CD4-positive, alpha-beta T cell treated with Interleukin-6 at 100 ng/mL for 8 hours (primary cell): Measurements from ENCODE around the gene RASGRP2.

Experiments used
- DNase-seq: peaks from one replicate; pipeline ENCODE4 v3.0.0-alpha.2; 2020; ENCODE audit warnings: mixed read lengths, low spot score

Gene RASGRP2

DNA sequence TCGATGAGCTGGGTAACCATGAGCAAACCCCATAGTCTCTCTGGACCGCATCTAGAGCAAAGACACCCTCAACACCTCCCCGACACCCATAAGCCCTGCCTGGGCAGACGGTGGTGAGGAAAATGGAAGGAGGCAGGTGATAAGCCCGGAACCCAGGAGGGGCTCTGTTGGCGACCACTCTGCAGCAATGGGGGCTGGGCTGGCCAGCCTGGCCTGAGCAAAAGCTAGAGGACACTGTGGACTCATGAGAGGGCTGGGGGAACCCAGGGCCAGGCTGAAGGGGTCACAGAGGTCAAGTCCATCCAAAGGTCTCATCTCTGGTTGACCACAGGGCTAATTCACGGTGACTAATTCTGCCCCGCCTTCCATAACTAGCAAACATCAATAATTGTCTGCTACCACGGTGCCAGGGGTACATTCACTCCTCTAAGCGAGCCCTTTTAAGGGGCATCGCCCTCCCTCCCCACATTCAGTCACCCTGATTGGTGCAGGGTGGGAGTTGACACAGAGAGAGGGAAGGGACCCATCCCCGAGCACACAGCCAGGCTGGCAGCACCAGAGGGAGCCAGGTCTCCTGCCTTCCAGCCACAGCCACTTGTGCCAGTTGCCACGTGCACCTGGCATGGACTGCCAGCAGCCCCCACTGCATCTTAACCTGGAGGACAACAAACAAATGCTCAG, 11.9 kb upstream of the RASGRP2 start:
- no peak for DNase-seq

DNA sequence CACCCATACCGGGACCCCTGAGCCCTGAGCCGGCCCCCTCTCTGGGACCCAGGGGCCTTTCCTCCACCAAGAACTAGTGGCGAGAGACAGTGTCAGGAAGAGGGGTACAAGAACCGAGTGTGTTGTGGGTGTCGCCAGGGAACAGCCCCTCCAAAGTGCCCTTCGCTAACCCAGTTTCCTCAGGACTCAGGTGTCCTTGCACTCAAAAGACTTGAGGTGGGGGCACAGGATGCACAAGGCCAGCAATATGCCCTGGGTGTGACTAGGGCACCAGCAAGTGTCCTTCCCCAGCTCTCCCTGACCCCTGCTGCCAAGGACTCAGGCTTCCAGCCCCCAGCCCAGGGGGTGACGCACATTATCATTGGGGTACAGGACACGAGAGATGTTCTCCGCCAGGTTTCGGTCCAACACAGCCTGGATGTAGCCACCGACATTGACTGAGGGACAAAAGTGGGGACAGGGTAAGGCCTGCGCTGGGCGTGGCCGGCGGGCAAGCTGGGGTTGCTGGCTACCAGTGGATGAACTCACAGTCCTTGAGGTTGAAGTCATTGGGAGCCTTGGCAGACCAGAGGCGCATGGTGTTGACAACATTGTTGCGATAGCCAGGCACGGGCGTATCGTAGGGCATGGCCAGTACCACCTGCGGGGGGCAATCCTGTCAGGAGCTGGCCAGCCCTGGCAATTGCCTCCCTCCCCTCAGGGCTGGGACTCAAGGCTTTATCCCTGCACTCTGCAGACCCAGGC, 11.1 kb upstream of the RASGRP2 start:
- no peak for DNase-seq

DNA sequence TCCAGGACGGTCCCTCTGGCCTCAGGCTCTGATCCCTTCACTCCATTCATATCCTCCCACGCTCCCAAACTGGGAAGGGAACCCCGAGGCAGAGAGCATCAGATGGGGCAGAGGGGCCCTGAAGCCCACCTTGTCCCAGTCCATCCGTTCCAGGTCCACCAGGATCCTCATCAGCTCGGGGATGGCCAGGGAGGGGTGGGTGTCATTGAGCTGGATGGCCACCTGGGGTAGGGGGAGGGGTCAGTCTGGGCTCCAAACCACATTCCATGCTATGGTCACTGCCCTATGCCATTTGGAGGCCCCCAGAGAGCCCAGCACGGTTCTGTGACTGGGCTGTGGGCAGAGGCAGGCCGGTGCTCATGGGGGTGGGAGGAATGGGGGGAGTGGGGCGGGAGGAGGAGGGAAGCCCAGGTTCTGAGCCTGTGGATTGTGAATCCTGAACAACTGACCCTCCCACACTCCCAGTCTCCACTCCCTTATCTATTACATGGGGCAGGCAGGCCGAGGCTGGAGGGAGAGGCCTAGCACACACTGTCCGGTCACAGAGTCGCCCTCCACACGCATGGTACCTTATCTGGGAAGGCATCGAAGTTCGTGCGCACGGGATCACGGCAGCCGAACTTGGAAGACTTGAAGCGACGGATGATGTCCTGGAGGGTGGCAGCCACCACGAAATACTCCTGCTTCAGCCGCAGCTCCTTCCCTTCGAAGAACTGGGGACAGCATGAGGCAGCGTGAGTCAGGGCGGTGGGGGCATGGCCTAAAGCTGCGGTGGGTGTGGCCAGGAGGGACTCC, 10.4 kb upstream of the RASGRP2 start:
- DNase-seq: no peak

DNA sequence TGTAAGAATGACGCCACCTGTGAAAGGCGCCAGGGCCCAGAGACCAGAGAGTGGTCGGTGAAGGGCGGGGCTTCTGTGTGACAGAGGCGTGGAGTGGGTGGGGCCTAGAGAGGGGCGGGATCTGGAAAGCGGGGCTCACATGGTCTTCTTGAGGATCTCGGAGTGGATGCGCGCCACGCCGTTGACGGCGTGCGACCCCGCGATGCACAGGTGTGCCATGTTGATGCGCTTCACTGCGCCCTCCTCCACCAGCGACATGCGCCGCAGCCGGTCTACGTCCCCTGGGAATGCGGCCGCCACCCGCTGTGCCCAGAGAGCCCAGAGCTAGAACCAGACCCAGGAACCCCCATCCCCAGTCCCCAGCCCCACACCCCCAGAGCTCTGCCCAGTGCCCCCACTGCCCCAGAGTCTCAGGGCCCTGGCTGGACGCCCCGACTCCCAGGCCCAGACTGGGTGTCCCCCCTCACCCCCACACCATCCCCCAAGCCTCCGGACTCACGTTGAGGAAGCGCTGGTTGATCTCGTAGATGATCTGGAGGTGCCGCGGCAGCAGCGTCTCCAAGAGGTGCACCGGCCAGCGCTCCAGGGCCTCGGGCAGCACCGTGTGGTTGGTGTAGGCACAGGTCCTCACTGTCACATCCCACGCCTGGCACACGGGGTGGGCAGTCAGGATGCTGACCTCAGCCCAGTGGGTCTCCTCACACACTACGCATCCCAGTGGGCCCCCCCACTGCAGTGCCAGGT, 9.6 kb upstream of the RASGRP2 start:
- DNase-seq: no peak

DNA sequence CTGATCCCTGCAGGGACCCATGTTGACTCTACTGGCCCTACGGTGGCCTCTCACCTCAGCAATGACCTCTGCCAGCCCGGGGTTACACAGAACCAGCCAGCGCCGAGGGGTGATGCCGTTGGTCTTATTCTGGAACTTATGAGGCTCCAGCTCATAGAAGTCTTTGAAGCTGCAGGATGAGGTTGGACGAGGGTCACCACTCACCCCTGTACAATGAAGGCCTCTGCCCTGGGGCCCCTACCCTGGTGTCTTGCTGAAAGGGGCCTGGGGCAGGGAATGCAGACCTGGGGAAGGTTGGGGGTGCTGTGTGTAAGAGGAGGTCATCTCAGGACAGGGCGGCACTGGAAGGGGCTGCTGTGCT, 9.1 kb upstream of the RASGRP2 start:
- no peak for DNase-seq

DNA sequence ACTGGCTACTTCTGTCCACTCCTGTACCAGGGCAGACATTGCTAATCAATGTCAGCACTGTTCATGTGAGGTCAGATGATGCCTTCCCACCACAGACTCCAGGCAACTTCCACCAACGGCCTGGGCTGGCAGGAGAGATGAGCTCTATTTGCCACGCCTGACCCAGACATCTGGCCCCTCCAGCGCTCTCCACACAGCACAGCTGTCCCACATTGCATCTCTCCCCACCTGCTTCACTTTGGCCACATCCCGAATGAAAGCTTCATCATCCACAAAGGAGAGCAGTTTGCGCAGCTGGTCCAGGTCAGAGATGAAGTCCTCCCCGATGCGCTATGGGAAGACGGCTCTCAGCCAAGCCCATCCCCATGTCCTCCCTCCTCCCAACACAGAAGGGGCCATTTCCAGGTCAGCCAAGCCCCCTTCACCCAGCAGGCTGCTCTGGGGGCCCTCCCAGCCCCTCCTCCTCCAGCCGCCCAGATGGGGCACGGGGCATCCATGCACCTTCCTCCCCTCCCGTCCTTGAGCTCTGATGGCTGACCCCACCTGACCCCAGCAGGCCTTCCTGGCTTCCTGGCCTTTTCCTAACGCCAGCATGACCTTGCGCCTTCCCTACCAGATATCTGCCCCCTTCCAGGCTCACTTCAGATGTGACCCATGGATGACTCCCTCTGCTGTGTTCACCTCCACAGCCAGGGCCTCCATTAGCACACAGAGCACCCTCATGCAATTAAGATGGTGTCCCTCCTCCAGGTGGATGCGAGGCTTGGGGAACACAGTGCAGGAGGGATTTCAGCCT, 8.4 kb upstream of the RASGRP2 start:
- DNase-seq: no peak

DNA sequence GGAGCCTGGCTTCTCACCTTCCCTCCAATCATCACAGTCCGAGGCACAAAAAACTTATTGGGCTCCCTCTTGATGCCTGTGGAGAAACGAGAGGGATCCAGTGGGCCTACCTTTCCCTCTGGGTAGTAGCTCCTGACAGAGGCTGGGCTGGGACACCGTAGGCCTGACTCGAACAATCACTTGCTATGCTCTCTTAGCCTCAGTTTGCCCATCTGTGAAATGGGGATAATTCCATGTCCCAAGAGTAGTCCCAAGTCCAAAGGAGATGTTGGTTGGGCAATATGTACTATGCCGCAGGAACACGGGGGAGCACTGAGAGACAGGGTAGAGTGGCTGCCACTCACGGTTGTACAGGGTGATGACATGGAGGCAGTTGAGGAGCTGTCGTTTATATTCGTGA, 7.6 kb upstream of the RASGRP2 start:
- DNase-seq: no peak

DNA sequence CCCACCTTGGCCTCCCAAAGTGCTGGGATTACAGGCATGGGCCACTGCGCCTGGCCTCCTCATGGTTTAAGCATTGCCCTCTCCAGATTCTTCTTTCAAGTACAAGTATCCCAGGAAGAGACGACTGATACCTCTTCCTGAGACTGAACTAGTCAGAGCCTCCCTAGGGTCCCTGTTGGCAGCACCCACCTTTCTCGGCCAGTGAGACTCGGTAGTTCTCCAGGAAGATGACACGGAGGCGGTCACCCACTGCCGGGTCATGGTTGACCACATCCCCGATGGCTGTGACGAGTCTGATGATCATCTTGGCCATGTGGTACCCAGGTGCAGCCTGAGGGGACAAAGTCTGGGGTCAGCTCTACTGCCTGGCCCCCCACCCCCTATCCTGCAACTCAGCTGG, 7.2 kb upstream of the RASGRP2 start:
- no peak for DNase-seq

DNA sequence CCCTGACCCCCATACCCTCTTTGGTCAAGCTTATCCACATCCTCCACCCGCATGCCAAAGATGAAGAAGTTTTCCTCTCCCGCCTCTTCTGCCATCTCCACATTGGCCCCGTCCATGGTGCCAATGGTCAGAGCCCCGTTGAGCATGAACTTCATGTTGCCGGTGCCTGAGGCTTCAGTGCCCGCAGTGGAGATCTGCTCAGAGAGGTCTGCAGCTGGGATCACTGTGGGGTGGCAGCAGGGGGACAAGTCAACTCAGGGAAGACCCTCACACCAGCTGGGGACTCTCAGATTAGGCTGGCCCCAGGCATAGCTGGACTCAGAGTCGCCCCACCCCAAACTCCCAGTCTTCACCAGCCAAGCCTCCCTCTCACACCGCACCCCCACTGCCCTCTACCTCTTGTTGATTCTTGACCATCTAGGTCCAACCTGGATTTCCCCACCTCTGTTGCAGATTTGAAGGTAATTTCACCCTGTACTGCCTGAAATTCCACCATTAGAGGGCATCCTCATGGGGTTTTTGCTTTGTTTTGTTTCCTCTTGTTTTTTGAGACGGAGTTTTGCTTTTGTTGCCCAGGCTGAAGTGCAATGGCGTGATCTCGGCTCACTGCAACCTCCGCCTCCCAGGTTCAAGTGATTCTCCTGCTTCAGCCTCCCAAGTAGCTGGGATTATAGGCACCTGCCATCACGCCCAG, 6.6 kb upstream of the RASGRP2 start:
- no peak for DNase-seq

DNA sequence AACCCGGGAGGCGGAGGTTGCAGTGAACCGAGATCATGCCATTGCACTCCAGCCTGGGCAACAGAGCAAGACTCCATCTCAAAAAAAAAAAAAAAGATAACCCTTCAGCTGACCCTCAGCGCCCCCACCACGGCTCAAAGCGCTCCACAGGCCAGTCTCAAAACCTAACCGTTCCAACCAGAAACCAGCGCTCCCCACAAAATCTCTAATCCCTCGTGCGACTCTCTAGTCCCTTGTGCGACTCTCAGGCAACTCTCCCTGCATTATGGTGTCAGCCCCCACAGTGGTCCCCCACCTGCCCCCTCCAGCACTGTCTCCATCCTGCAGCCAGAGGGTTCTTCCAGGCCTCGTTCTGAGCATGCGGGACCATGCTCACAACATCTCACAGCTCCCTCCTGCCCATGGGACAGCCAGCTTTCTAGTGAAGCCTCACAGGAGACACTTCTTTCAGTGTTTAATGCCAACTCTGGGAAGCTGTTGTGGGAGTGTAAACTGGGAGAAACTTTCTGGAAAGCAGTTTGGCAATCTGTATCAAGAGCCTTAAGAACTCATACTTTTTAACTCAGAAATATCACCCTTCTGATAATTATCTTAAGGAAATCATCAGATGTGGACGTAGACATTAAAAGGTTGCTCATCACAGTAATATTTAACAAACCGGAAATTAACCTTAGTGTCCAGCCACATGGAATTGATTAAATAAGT, 4.2 kb upstream of the RASGRP2 start:
- no peak for DNase-seq

DNA sequence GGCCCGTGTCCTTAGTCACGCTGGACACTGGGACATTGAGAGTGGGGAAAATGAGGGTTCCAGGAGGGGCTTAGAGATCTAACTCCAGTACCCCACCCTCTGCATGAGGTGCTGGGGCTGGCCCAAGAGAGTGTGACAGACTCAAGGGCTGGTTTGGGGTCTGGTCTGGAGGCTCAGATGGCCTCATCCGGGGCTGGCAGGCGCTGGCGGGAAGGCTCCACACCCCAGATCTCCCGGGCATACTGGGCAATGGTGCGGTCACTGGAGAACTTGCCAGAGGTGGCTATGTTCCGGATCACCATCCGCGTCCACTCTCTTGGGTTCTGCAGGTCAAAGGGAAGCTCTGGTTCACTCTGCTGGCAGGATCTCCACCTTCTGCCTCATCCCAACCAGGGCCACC, 2.5 kb upstream of the RASGRP2 start:
- DNase-seq: no peak

DNA sequence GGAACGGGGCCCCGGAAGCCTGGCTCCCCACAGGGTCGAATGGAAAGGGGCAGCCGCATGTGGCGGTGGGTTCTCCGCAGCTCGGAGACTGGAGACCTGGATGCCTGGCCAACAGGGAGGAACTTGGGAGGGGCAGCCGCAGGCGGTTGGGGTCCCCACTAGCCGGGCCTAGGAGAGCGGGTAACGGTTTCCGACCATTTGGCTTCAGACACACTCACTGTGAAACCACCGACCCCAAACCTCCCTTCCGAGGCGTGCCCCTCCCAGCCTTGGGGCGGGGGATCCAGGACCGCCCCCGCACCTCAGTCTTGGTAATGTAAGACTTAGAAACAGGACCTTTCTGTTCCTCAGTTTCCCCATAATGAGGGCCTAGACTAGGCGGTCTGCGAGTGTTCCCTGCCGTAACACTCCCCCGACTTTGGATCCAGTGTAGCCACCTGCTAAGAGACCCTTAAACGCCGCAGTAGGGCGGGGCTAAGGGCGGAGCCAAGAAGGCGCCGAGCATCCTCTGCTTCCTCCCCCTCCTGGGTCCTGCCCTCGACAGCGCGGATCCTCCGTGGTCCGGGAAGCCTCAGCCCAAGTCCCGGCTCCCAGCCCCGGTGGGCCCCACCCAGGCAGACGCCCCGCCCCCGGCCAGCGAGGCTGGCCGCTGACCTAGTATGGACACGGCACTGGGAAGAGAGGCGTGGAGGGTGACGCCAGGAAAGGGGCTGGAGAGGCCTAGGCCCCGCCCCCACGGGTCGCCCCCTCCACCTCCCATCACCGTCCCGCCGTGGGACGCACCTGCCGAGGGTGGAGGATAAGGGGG, 1.8 kb upstream of the RASGRP2 start:
- peak; percentile 73 for DNase-seq

DNA sequence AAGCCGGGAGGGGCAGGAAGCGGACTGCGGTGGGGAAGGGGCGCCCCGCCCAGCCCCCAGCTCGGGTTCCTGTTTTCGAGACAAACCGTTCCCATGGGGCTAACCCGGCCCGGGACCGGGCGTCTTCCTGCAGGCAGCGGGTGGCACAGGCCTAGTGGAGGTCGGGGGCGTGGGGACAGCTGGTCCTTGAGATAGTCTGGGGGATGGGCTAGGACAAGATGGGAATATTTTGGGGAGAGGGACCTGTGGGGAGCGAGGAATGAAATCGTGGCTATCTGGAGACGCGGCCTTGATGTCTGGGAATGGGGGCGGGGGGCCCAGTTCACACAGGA, 1.2 kb upstream of the RASGRP2 start:
- DNase-seq: peak; percentile 93

DNA sequence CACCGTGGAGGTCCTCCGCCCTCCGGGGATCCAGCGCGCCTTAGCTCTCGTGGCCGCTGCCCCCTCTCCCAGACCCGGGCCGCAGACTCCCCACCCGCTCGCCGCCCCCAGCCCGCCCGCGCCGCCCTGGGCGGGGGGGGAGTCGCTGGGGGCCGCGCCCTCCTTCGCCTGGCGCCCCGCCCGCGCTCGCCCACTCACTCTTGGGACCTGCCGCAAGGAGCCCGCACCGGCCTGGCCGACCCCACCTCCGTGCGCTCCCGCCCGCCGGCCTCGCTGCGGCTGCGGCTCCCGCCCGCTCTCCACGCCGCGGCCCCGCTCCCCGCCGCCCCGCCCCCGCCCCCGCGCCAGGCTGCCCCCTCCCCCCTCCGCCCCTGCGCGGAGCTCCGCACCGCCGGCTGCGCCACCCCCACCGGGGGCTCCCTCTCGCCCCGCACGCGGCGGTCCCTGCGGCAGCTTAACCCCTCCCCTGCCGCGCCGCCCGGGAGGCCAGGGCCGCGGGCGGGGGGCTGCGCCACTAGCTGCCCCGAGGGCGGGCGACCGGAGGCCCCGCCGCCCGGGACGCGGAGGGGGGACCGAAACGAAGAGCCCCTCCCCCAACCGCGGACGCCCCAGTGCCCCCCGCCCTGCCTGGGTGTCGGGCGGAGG, 724 bp upstream of the RASGRP2 start:
- DNase-seq: no peak

DNA sequence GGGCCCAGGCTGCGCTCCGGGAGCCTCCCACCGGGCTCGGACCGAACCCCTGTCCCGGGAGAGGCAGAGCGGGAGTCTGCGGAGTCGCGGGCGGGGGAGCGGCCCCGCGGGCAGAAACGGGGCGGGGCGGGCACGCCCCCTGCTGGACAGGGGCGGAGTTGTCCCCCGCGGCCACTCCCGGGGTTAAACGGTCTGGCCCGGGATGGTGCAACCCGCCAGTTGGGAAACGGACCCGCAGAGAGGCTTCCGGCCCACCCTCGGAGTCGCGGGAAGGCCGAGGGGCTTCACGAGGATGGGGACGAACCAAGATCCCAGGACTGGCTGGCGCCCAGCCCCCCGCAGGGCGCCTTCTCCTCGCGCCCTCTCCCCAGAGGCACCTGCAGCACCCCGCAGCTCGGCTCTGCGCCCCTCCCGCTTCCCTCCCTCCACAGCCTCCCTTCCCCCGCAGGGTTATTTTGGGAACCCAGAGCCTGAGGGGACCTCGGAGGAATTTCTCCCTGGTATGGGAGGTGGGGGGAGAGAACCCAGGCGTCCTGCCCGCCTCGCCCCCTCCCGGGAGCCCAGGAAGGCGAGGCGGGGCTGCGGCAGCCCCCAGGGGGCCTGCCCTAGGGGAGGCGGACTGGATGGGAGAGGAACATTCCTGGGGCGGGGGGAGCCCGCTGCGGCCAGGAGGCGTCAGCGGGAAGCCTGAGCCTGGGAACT, 902 bp downstream of the RASGRP2 start:
- DNase-seq: peak; percentile 59

DNA sequence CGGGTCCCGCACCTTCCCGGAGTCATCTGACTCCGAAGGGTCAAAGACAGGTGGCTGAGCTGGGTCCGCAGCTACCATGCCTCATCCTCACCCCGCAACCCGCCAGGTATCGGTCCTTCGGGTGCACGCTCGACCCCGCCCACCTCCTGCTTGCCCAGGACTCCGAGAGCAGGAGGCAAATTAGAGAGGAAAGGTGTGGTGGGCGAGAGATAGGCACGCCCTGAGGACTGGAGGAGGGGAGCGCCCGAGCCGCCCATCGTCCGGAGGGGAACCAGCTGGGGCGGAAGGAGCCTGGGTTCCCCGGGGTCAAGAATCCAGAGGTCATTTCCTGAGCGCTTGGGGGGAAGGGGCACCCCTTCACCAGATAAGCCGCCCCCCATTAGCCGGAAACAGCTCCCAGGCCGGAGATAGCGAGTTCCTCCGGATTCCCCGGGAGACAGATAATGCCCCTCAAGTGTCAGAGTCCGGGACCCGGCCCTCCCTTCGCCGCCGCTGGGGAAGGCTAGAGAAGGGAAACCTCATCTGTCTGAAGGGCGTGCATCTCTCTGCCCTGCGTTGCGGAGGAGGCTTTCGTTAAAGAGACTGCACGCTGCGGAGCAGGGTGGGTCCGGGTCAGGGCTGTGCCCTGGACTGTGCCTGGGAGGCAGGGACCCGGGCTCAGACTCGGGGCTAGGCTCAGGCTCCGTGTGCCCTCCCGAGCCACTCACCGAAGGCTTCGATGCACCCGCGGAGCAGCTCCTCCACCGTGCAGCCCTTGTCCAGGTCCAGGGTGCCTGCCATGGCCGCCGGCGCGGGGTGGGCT, 1.7 kb downstream of the RASGRP2 start:
- no peak for DNase-seq

DNA sequence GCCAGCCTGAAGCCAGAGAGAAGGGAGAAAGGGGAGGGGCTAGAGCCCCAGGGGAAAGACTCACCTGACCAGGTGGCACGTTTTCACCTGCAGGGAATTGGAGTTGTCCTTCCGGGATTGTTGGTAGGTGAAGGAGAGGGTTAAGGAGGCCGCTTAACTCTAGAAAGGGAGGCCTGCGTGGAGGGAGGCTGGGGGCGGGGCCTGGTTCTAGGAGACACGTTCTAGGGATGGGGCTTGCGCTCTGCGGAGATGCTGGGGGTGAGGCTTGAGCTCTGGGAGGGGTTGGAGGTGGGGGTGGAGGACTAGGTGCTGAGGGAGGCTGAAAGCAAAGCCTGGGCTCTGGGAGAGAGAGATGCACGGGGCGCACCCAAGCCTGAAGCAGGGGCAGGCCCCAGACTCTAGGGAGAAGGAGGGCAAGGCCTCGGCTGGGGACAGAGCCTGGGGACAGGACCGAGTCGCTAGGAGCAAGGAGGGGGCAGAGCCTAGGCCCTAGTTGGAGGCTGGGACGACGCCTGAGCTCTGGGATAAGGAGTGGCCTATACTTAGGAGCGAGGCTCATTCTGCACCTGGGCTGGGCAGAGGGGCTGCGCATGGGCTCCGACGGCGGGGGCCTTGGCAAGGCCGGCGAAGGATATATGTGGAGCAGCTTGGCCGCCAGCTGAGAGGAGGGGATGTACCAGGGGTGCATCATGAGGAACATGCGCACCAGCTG, 2.4 kb downstream of the RASGRP2 start:
- no peak for DNase-seq
